Stimulated activated CD4-positive, alpha-beta T cell treated with anti-CD3 and anti-CD28 coated beads, Interleukin-12 subunit alpha, Interleukin-12 subunit beta, amount 100 ng/mL, for 24 hours (primary cell): ENCODE data around the gene RAB8B.

Source experiments
- DNase-seq, 2 experiments: peaks; one replicate each; pipeline ENCODE4 v3.0.0-alpha.2; 2020; ENCODE audit warnings: low read depth in 2 of 2

The RAB8B gene

DNA sequence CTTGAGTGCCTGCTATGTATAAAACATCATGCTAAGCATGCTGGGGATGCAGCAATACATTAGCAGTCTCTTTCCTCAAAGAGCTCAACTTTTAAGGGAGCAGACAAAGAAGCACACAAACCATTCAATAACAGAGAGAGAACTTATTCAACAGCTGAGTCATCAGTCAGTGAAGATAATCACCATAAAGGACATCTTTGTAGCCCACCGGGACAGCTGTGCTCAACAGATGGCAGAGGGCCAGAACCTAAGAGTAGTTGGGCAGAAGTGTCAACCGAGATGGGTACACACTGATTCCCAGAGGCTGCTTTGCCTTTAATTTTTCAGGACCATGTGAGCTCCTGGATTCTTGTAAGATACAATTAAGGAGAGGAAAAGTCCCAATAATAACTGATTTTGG is 4.2 kb upstream of the RAB8B start:
- DNase-seq, result no peak

DNA sequence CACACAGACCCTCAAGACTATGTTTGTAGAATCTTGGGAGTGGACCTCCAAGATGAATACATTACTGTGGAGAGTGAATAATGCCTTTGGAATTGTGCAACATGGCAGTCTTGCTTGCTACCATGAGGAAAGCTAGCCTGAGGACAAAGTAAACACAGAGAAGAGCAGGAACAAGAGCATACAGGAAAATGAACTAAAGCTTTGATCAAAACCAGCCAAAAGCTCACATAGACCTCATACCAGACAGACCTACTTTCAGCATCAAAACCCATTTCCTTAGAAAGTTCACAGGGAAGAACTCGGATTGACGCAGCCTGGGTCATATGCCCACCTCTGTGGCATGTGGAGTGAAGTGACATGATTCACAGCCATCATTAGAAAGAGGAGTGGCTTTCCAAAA is 3.3 kb upstream of the RAB8B start:
- DNase-seq, result no peak

DNA sequence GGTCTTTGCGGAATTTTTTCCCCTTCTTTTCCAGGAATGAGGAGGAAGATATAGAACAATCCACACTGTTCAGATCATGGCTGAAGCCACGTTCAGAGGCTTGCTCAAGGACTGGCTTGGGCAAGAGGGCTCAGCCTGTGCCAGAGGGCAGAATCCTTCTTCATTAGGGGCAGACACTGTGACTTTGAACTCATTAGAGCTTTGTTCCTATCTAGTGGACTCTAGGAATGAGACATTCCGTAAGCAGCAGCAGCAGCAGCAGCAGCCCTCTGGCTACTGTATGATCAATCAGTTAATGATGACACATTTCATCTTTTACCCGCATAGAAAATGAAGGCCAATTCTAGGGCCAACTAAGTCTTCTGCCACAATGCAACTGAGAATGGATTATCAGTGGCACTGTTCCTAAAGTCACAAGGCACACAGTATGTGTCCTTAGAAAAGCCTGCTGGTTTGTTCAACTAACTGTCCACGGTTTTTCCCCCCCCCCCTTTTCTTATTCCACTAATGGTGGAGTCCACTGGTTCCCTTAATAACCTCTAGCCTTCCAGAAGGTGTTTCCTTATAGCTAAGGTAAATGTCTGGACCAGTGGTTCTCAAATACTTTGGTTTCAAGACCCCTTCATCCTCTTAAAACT is 1.7 kb upstream of the RAB8B start:
- DNase-seq, result no peak

DNA sequence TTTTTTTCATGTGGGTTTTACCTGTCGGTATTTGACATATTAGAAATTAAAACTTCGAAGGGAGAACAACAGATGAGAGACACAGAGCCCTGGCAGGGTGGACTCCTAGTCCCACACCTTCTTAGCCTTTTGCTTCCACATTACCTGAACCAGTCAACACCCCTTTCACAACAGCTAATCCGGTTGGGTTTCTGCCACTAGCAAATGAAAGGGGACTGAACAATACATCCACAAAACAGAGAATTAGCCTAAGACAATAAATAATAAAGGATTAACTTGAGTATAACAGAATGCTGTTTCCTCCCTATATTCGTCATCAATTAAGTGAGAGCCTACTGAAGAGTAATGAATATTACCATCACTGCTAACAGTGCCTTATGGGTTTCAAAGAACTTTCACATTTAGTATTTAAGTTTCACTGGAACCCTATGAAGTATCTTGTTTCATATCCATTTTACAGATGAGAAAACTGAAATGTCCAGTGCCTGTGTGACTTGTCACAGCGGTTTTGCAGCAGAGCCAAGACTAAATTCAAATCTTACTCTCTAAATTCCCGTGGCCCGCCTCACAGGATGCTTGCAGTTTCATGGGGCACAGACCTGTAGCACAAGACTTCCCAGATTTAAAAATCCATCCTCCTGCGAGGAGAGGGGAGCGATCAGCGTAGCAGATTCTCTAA is 1.0 kb upstream of the RAB8B start:
- DNase-seq, result no peak

DNA sequence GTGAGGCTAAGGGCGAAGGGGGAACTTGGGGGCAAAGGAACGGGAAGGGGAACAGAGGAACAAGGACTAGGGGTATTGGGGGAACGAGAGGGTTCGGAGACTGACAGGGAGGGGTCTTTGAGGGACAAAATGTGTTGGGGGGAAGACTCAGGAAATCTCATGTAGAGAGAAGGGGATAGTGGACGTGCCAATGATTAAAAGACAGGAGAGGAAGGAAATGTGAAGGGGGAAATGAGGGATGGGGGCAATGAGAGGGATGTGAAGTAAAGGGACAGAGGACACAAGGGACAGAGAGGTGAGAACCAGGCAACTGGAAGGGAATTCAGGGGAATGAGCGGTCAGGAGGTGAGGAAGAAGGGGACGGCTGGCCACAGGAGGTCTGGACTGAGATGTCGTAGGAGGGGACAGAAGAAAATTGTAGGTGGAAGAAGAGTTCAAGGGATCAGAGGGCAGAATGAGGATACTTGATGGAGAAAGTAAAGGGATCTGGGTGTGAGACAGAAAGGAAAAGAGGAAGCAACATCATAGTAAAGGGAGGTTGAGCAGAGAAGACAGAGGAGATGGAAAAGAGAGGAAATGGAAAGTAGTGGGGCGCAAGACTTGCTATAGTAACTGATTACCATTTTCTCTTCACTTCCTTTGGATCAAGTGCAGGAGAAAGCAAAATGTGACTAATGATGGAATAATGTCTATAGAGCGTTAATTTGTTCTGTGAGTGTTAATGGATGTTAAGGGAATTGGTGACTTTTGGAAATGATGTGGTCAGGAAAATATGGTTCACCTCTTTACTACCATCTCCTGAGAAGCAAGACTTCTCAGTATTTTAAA is 749 bp downstream of the RAB8B start:
- no peak for DNase-seq

DNA sequence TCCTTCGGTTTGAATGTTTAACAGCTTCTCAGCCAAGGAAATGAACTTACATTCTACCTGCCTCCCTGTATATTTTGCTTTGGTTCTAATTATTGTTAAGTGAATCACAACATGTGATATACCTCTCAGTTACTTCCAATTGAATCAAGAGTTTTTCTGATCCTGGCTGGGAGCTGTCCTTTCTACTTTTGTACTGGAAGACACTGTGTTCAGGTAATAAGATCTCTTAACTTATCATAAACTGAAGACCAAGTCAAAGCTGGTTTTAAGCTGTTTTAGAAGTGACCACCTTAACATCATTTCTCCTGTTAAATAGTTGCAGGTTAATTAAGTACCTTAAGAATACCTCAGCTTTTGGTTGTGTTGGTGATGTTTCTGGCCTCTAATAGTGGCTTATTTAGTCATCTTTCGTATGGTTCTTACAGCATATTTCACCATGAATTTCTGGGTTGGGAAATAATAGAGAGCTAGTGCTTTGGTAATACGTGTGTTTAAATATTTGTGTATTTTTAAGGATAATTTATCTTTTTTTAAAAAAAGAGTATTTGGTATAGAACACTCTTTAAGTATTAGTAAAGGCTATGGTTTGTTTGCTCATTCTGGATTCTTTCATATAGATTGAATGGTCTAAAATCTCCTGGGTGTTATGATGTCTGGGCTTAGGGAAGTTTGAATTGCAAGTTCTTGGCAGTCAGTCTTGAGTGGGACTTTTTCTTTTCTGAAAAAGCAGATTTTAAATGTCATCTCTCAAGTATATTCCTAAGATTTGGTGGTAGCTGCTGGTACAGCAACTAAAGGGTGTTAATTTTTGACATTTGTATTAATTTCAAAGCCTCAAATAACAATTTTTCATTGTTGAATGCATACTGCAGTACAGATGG is 1.6 kb downstream of the RAB8B start:
- no peak for DNase-seq

DNA sequence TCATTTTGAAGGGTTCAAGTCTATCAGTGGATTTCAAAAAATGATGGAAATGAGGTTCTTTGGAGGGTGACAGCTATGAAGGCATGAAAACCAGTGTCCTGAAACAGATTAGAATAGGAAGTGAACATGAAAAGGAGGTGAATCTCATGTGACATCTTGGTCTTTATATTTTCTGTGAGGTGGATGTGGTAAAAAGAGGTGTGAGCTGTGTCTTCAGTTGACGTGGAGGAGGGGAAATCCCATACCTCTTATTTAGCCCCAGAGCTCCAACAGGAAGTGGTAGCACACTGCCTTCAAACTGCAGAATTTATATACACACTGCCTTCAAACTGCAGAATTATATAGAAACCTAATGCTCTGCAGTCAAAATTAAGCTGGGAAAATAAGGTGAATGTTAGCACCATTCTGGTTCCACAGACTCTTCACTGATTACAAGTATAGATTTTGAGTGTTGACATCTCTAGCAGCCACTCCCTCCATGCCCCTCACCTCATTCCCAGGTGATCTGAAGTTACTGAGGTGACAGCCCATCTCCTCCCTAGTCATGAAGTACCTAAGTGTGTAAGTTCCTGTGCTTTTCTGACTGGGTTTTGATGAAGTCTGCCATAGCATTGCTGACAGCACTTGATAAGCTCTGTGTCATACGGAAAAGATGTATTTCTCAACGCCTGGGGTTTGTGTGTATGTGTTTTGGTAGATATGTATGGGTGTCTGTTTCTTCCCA is 2.7 kb downstream of the RAB8B start:
- DNase-seq, result no peak

DNA sequence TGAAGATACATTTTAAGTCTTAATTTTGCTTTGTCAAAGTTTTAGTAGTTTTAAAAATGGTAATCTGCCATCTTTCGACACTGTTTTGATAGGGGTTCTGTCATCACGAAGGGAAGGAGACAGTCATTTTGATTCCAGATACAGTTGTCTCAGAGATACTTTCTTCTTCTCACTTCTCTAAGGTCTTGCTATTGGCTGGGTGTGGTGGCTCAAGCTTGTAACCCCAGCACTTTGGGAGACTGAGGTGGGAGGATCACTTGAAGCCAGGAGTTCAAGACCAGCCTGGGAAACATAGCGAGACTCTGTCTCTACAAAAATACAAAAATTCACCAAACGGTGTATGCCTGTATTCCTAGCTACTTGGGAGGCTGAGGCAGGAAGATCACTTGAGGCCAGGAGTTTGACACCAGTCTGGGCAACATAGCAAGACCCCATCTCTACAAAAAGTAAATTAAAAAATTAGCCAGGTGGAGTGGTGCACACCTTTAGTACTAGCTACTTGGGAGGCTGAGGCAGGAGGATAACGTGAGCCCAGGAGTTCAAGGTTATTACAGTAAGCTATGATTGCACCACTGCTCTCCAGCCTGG is 3.3 kb downstream of the RAB8B start:
- no peak for DNase-seq

DNA sequence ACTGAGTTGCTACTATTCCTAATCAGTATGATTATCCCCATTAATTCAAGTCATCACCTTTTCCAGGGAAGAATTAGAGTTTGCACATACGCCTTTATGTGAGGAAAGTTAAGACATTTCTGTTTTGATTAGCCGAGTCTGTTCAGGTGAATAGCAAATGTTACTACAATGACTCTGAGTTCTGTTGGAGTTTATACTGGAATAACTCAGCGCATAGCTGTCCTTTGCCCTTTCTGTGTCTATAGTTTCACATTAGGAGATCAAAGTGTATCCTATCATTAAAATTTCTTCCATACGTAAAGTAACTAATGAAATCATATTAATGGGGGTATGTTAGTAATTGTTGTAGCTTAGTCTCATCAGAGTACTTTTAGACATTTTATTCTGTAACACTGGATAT is 4.9 kb downstream of the RAB8B start:
- DNase-seq, result no peak

DNA sequence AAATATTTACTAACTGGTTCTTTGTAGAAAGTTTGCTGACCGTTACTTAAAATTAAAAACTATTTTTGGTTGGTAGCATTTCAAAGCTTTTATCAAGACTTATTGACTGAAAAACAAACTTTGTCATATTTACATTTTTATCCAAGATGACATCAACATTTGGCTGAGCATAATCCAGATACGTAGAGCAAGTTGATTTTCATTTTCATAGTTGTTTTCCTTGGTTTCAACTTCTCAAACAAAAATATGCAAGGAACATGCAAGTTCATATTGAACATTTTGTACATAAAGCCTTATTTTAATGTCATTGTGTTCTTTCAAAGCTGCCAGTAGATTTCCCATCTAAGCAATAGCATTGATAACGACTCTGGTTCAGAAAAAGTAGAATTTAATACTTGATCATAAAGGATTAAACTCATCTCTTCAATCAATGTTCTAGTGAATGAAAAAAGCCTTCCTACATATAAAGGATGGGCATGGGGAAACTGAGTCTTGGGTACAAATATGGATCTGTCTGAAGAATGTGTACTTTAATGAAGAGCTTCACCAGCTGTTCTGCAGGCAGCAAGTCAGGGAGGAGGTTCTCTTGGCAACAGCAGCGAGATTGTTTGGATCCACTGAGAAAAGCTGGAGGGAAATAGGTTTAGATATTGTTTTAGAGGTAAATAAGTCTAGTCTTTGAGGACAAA is 5.6 kb downstream of the RAB8B start:
- DNase-seq, result no peak

DNA sequence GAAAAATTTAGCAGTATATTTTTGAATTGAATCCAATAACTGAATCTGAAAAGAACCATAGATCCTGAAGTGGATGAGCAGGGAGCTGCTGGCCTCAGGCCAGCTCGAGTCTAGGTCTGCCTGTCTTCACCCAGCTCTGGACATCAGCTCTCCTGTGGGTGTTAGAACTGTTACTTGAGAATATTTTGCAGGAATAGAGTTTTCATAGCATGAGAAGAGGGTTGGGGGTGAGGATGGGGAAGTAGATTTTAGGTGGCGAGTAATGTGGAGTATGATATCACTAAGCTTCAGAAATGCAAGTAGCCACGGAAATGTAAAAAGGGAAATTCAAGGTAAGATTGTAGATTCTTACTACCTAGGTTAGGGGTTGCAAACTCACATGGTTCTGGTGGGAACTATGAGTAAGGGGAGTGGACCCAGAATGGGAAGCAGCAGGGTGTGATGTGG is 6.2 kb downstream of the RAB8B start:
- no peak for DNase-seq

DNA sequence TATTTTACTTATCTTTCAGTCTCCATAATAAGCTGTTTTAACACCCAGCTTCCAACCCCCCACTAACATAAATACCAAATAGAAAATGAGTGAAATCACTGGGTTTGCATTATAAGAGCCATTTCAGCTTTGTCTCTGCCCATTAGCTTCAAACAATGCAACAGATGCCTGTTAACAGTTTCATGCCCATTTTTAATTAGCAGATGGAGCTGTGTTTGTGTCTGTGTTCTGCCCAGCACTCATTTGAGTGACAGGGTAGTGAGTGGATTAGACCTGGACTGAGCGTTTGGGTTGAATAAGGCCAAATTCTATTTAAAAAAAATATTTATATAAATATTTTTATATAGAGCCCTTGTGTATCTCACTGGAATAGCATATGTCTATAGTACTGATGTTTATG is 7.4 kb downstream of the RAB8B start:
- DNase-seq, result no peak

DNA sequence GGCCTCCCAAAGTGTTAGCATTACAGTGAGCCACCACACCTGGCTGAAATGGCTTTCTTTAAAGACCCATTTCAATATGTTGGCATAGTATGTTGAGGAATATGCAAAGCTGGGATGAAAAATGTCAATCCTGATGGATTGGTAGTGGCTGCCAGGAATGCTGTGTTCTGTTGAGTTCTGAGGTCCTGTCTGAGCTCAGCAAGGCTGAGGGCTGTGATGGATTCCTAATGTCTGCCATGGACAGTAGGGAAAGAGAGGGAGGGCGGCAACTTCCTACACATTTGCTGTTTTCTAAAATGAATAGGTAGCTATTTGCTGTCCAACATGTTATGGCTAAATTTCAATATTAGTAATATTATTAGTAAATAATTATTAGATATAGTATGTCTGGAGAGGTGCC is 8.2 kb downstream of the RAB8B start:
- DNase-seq, result no peak

DNA sequence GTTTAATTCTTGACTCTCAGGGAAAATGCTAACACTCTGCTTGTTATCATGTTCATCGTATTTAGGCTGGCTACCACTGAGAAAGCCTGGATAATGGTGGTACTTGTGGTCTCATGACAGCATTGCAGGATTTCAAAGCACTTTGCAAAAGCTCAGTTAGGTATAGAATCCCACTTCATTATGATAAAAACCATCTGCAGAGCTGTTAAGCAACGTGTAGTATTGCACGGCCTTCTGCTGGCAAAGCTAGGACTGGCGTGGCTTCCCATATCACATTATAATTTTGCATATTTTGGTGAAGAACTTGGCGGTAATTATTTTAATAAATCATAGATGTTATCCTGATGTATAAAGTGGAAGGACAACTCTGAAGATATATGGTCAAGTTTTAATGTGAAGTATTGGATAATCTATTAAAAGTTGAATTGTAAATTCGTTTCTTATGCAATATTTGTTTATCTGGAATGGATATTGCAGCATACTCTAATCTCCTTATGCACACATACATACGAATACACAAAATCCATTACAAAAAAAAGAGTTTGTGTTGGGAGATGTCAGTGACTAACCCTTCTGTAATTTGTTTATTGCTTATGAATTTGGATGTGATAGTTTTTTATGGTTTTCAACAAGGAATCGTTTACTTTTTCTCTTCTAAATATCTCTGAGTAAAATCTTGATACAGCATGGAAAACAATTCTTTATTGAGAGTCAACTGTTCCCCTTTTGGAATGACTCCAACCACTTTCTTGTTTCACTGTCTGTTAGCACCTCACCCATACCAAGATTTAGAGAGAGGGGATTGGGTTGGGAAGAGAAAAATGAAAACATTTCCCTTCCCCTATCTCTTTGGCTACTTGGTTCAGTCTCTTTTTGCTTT is 9.2 kb downstream of the RAB8B start:
- no peak for DNase-seq

DNA sequence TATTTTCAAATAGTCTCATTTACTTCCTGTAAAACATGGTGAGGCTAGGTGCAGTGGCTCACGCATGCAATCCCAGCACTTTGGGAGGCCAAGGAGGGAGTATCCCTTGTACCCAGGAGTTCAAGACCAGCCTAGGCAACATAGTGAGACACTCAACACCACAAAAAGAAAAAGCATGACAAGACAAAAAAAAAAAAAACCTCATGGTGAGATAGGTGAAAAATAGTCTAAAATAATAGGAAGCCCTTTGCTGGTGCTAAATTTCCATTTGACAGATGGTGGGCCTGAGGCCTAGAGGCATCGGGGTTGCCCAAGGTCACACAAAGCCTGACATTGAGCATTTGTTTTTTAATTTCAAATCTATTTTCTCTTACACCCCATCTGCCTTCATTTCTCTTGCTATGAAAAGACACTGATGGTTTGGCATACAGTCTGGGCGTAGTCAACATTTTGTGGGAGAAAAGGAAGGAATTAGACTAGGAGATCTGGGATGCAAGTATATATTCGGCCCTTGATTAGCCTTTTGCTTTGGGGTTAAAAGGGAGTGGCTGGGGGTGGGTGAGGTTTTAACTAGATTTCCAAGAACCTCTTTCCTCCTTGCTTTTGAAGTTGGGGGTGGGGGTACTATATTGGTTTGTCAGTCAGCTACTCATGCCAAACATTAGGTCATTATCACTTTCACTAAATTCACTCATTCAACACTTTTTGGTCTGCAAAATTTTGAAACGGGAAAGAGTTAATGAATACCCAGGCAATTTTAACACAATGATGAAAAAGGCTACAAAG is 11.3 kb downstream of the RAB8B start:
- DNase-seq, result no peak

DNA sequence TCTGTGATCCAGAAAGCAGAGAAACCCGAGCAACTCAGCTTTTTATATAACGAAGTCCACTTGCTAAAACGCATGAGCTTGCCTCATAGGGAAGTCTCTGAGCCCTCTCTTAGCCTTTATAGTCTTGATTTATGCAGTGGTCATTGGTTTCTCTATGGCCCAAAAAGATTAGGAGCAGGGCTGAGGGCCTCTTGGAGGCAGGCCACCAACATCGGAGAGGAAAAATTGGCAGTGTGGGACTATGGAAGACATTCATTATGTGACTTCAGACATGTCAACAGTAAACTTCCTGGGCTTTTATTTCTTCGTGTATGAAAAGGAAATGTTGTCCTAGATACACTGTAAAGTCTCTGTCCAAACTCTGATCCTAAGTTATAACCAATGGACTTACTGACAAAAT is 13.5 kb downstream of the RAB8B start:
- DNase-seq, result no peak

DNA sequence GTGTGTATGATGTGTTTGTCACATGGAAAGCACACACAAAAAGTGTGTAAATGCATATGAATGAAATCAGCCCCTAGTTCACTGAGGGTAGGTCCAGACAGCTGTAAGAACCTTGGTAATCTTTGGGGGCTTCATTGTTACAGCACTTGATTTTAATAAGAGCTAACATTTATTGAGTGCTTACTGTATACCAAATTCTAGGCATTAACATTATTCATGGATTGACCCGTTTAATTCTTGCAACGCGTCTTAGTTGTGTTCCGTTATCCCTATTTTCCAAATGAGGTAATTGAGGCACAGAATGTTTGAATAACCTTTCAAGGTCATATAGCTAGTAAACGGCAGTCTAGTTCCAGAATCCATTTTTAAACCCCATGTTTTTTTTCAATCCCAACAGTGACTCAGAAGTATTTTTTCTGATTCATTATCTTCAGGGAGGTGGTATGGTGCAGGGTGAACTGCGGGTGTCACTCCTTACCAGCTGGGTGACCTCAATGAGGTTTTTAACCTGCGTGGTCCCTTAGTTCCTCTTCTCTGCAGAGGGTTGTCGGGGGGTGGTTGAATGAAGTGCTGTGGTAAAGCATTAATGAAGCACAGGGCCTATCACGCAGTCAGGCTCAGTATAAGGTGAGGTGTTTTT is 14.2 kb downstream of the RAB8B start:
- DNase-seq, result no peak

DNA sequence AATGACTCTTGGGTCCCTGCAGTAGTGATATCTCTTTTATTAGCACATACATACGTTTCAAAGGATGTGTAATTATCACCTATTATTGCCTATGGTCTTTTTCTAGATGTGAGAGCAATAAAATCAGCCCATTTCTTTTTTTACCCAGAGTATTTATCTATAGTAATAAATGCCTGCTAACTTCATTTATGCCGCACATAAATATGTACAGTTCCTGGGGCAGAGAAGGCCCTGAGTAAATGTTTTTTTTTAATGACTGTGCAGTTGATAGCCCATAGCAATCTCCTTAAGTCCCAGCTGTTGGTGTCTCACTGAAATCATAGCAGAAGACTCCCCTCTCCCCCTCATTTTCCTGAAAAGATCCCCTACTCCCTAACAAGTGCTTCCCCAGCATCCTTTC is 16.7 kb downstream of the RAB8B start:
- DNase-seq, result no peak
